ENCODE results near the gene MRPL51. TPM values are rescaled to one million over a fixed set of nuclear protein-coding genes. Genes with fewer than 3 reads are reported as not detected.

The MRPL51 gene
- total RNA-seq: 169 to 201 TPM (median 170 TPM) in 3 replicates
- long read RNA-seq, transcript MRPL51-201 (3 exons, 1,234 nt): major isoform, 77 of 98 reads
- long read RNA-seq, partial matches to known transcripts: 0 of 98 reads
- long read RNA-seq, other reads (novel, unspliced or antisense): 16 of 98 reads

- H3K36me3 Mint-ChIP-seq (ENCODE audit: low read depth): peaks cover 7% of the 10 kb centered on the region
- no peaks in the 10 kb centered on the region for H3K9me3 Mint-ChIP-seq (ENCODE audit: low read depth)
- peak within 1 kb of the TSS; percentile 95 for H3K4me3 Mint-ChIP-seq (ENCODE audit: unreplicated experiment)
- peak within 1 kb of the TSS; percentile 99 for H3K27ac Mint-ChIP-seq (ENCODE audit: unreplicated experiment)
- TF ChIP-seq, protein P1, sequence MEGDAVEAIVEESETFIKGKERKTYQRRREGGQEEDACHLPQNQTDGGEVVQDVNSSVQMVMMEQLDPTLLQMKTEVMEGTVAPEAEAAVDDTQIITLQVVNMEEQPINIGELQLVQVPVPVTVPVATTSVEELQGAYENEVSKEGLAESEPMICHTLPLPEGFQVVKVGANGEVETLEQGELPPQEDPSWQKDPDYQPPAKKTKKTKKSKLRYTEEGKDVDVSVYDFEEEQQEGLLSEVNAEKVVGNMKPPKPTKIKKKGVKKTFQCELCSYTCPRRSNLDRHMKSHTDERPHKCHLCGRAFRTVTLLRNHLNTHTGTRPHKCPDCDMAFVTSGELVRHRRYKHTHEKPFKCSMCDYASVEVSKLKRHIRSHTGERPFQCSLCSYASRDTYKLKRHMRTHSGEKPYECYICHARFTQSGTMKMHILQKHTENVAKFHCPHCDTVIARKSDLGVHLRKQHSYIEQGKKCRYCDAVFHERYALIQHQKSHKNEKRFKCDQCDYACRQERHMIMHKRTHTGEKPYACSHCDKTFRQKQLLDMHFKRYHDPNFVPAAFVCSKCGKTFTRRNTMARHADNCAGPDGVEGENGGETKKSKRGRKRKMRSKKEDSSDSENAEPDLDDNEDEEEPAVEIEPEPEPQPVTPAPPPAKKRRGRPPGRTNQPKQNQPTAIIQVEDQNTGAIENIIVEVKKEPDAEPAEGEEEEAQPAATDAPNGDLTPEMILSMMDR (IDR thresholded peaks at IDR 0.05): no peak
- H3K27me3 Mint-ChIP-seq (ENCODE audit: low read depth): no peaks in the 10 kb centered on the region
- DNase-seq (ENCODE audit: low spot score): peak; percentile 99
- H3K4me1 Mint-ChIP-seq (ENCODE audit: low read depth): peaks cover 24% of the 10 kb centered on the region
Measured at GRCh38 chr12:6492838-6493496, at the start of gene MRPL51. TSS of gene MRPL51 (minus strand) at chr12:6493262. CDS start at chr12:6493136, 126 bp downstream.

DNA sequence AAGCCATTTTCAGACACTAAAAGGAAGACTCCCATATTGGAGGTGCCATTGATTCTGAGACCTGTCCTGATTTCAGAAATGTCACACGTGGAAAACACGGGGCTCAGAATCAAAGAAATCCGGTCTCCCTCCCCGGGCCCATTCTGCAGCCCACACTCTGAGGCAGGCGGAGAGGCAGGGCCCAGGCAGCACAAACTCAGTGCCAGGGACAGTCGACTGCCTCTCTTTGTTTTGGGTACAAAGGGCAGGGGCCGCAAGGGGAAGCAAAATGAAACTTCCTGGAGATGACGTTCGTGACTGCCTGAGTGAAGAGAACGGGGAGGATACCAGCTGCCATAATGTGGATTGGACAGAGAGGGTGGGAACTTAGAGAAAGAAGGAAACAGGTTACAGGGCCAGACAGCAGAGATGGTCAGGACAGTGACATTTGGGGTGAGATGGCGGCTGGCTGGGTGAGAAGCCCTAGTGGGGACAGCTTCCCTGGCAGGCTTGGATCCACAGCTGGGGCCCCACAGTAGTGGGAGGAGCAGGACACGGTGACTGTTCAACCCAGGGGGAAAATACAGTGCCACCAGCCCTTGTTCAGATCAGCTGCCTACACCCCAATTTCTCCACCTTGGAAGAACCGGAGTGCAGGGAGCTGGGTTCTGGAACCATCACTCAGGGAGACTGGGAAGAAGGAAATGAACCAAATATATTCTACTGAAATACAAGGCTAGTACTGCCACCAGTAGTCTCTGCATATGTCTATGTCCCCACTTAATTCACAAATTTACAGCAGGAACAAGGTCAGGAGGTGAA lies 49.3 kb upstream of the MRPL51 start:
- peak overlapping the region; percentile 36 for H3K27ac Mint-ChIP-seq (ENCODE audit: unreplicated experiment)
- H3K4me1 Mint-ChIP-seq (ENCODE audit: low read depth): peaks cover 45% of the 10 kb centered on the region

GRCh38 chr12:6541371-6542165 lies 48.5 kb upstream of the MRPL51 start:
- Mint-ChIP-seq H3K27me3 (ENCODE audit: low read depth) (no peaks in the 10 kb centered on the region), H3K27ac (ENCODE audit: unreplicated experiment) (peak overlapping the region; percentile 96), H3K4me1 (ENCODE audit: low read depth) (peaks cover 49% of the 10 kb centered on the region), H3K36me3 (ENCODE audit: low read depth) (peaks cover 25% of the 10 kb centered on the region), H3K4me3 (ENCODE audit: unreplicated experiment) (no peak overlapping the region), H3K9me3 (ENCODE audit: low read depth) (no peaks in the 10 kb centered on the region)
- peak; percentile 93 for DNase-seq (ENCODE audit: low spot score)
- TF ChIP-seq, protein P1 (IDR thresholded peaks at IDR 0.05): no peak

More for the DNA sequence above, 49.3 kb upstream of the MRPL51 start:
- Mint-ChIP-seq H3K36me3 (ENCODE audit: low read depth) (peaks cover 24% of the 10 kb centered on the region), H3K4me3 (ENCODE audit: unreplicated experiment) (no peak overlapping the region), H3K9me3 (ENCODE audit: low read depth) (no peaks in the 10 kb centered on the region), H3K27me3 (ENCODE audit: low read depth) (no peaks in the 10 kb centered on the region)
- no peak for DNase-seq (ENCODE audit: low spot score)
- TF ChIP-seq, protein P1 (IDR thresholded peaks at IDR 0.05): no peak

- no peaks in the 10 kb centered on the region for H3K9me3 Mint-ChIP-seq (ENCODE audit: low read depth)
- peaks cover 25% of the 10 kb centered on the region for H3K36me3 Mint-ChIP-seq (ENCODE audit: low read depth)
- H3K27me3 Mint-ChIP-seq (ENCODE audit: low read depth): no peaks in the 10 kb centered on the region
- peak overlapping the region; percentile 96 for H3K27ac Mint-ChIP-seq (ENCODE audit: unreplicated experiment)
- peaks cover 56% of the 10 kb centered on the region for H3K4me1 Mint-ChIP-seq (ENCODE audit: low read depth)
- TF ChIP-seq, protein P1 (IDR thresholded peaks at IDR 0.05): no peak
- peak overlapping the region; percentile 56 for H3K4me3 Mint-ChIP-seq (ENCODE audit: unreplicated experiment)
- peak; percentile 96 for DNase-seq (ENCODE audit: low spot score)
Measured at GRCh38 chr12:6540181-6540877, 47.3 kb upstream of the MRPL51 start.

Measured in chondrocyte (in vitro differentiated cells).